Mesothelial cell of epicardium (in vitro differentiated cells): ENCODE results near the gene LYRM7. TPM values are rescaled to one million over a fixed set of nuclear protein-coding genes. Genes with fewer than 3 reads are reported as not detected.

Experiments used
- DNase-seq, 2 experiments: peaks; one replicate each; pipeline ENCODE4 v3.0.0; 2021; ENCODE audit warnings: low spot score in 2 of 2; ENCODE audit not compliant: unreplicated experiment in 2 of 2
- H3K27ac Mint-ChIP-seq: 2 replicates; pipeline ENCODE4 v1.8.0; 2021; ENCODE audit warnings: mixed read lengths
- H3K27me3 Mint-ChIP-seq: 2 replicates; pipeline ENCODE4 v1.8.0; 2021; ENCODE audit warnings: low read depth, mixed read lengths
- H3K36me3 Mint-ChIP-seq: 2 replicates; pipeline ENCODE4 v1.8.0; 2021; ENCODE audit warnings: mixed read lengths
- H3K4me1 Mint-ChIP-seq: 2 replicates; pipeline ENCODE4 v1.8.0; 2021; ENCODE audit warnings: mixed read lengths
- H3K4me3 Mint-ChIP-seq: 2 replicates; pipeline ENCODE4 v1.8.0; 2021; ENCODE audit warnings: mild to moderate bottlenecking, moderate library complexity, mixed read lengths
- H3K9me3 Mint-ChIP-seq: 2 replicates; pipeline ENCODE4 v1.8.0; 2021; ENCODE audit warnings: mixed read lengths
- total RNA-seq: library from RNA; stranded (reverse); gene quantifications from 3 replicates; pipeline ENCODE4 v1.2.1, GENCODE V29; 2021
- TF ChIP-seq, protein P1 (sequence below): fragments of 200-600 bp; sonication (generic); IDR thresholded peaks from one replicate; pipeline ENCODE4 v1.5.0; 2021; ENCODE audit warnings: antibody characterized with exemption; ENCODE audit not compliant: unreplicated experiment

Gene LYRM7
- total RNA-seq, 1 donor from 2014 or later = 8.6 TPM

DNA sequence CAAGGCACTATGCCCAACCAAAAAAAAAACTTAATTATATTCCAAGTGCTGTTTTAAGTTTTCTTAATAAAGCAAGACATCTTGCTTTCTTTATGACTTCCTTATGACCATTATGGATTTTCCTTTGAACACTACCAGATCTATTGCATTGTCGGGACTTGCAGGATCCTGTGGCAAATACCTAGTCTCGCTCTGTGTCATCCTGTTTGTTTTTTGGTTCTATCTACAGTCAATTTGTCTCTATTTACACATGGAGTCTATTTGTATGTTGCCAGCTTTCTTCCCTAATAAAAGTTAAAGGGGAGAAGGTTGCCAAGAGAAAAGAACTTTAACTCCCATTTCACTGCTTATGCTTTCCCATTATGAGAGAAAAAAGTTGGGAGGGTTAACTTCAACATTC, 10.6 kb upstream of the LYRM7 start:
- Mint-ChIP-seq H3K36me3 (peaks cover 38% of the 10 kb centered on the region), H3K4me1 (peaks cover 11% of the 10 kb centered on the region), H3K9me3 (no peaks in the 10 kb centered on the region), H3K27me3 (no peaks in the 10 kb centered on the region), H3K4me3 (no peak overlapping the region), H3K27ac (no peak overlapping the region)
- DNase-seq = no peak
- TF ChIP-seq, protein P1, sequence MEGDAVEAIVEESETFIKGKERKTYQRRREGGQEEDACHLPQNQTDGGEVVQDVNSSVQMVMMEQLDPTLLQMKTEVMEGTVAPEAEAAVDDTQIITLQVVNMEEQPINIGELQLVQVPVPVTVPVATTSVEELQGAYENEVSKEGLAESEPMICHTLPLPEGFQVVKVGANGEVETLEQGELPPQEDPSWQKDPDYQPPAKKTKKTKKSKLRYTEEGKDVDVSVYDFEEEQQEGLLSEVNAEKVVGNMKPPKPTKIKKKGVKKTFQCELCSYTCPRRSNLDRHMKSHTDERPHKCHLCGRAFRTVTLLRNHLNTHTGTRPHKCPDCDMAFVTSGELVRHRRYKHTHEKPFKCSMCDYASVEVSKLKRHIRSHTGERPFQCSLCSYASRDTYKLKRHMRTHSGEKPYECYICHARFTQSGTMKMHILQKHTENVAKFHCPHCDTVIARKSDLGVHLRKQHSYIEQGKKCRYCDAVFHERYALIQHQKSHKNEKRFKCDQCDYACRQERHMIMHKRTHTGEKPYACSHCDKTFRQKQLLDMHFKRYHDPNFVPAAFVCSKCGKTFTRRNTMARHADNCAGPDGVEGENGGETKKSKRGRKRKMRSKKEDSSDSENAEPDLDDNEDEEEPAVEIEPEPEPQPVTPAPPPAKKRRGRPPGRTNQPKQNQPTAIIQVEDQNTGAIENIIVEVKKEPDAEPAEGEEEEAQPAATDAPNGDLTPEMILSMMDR = no peak

DNA sequence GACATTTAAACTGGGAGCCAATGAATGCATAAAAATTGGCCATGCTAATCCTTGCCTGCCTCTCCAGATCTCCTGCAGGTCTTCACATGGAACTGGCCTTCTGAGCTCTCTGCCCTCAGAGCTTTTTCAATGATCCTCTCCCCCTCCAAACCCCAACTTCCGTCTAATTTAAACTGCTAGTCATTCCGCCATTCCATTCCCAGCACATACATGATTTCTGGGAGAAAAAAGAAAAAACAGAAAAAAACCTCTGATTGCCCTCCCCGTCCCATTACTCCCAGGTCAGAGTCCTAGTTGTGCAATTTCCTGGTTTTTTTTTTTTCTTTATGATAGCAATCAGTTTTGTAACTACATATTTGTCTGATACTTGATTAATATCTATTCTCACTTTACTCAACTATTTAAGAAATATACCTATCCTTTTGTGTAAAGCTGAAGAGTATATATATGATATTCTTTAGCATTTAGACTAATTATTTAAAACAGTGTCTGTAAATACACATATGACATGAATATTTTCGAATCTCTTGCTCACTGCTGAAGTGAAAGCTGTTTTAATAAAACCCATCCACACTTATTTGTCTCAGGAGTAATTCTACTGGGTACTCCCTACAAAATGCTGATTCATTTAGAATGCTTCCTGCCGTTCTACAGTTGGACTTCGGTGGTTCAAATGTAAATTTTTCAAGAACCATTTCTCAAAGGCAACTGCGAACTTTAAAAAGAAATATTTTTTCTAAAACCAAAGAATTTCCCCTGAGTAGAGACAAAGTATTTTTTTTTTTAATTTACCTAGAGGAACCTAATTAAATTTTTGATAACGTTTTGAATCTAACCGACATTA, 7.2 kb upstream of the LYRM7 start:
- Mint-ChIP-seq H3K27me3 (no peaks in the 10 kb centered on the region), H3K9me3 (no peaks in the 10 kb centered on the region), H3K36me3 (peaks cover 33% of the 10 kb centered on the region), H3K4me1 (peaks cover 20% of the 10 kb centered on the region), H3K27ac (peak overlapping the region; percentile 95), H3K4me3 (peak overlapping the region; percentile 82)
- no peak for DNase-seq
- TF ChIP-seq, protein P1 = no peak

DNA sequence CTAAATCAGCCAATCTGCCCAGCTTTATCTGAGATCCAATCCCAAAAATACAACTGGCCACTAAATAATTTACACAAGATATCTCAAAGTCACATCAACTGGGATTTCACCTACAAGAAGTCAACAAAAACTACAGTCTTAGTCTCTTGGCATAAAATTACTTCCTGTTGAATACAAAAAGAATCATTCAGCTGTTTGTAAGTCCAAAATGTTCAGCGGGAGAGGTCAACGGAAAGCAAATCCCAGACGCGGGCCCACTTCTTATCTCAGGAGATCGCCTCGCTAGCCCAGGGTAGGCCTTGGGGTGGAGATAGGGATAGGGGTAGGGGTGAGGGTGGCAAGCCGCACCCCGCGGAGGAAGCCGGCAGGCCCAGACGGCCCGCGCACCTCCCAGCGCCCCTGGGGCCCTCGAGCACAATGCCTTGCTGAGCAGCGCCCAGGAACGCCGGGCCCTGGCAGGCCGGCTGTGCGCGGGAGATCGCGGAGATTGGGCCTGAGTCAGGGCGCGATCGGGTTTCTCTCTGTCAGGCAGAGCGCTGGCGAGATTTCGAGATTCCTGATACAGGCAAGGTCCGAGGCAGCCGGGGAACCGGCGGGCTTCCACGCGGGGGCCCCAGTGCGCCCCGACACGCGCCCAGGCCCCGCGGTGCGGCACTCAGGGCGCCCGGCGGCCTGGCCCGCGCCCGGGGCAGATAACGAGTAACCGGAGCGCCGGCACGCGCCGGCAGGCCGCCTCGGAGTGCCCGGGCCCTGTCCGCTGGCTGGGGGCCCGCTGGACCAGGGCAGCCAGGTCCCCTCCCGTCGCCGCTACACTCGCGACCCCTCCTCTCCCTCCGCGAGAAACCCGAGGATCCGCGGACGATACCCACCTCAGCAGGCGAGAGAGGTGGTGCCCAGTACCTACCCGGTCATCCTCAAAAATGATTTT, 6.3 kb upstream of the LYRM7 start:
- peaks cover 23% of the 10 kb centered on the region for H3K36me3 Mint-ChIP-seq
- peak overlapping the region; percentile 97 for H3K4me3 Mint-ChIP-seq
- no peaks in the 10 kb centered on the region for H3K27me3 Mint-ChIP-seq
- DNase-seq = peak; percentile 49 to 79
- TF ChIP-seq, protein P1 = no peak
- H3K27ac Mint-ChIP-seq = peak overlapping the region; percentile 99
- H3K4me1 Mint-ChIP-seq = peaks cover 20% of the 10 kb centered on the region
- no peaks in the 10 kb centered on the region for H3K9me3 Mint-ChIP-seq

DNA sequence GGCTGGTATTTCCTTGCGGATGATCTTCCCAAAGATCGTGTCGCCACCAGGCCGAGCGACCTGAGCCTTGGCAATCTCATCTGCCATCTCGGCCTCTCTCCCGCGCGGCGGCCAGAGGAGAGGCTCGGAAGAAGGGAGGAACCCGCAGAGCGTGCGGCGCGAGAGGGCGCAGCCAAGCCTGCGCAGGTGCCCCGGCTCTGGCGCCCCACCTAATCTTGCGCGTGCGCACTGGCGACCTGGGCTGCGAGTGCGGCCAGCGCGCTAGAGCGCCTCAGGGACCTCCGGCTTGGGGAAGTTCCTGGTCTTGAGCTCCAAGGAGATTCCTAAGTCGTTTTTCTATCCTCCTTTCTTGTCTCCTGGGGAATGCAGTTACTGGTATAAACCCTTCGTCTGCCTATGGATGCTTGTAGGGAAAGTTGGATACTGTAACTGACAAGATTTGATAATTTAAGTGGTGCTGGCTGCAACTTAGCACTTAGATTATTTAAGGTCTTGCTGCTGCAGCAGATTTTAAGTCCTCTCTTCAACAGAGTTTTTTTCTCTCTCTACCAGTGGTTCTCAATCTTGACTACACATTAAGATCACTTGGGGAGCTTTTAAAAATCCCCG, 5.5 kb upstream of the LYRM7 start, which contains the start of gene HINT1:
Gene HINT1, minus strand, starts transcription at position 138 of the 609 bp plus-strand sequence. Its CDS starts 51 bp downstream, at position 87.
- TF ChIP-seq, protein P1 = no peak
- H3K27me3 Mint-ChIP-seq = no peaks in the 10 kb centered on the region
- H3K36me3 Mint-ChIP-seq = peaks cover 19% of the 10 kb centered on the region
- H3K27ac Mint-ChIP-seq = peak within 1 kb of the TSS; percentile 99
- peak within 1 kb of the TSS; percentile 97 for H3K4me3 Mint-ChIP-seq
- H3K9me3 Mint-ChIP-seq = no peaks in the 10 kb centered on the region
- H3K4me1 Mint-ChIP-seq = peaks cover 26% of the 10 kb centered on the region
- peak; percentile 90 to 96 for DNase-seq

DNA sequence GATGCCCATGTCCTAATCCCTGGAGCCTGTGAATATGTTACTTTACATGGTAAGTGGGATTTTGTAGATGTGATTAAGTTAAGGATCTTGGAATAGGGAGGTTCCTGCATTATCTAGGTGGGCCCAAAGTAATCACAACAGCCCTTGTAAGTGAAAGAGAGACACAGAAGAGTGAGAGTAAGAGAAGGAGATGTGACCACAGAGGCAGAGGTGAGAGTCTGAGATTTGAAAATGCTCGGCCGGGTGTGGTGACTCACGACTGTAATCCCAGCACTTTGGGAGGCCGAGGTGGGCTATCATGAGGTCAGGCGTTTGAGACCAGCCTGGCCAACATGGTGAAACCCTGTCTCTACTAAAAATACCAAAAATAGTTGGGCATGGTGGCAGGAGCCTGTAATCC, 3.1 kb upstream of the LYRM7 start:
- Mint-ChIP-seq H3K4me3 (no peak overlapping the region), H3K4me1 (peaks cover 39% of the 10 kb centered on the region), H3K27me3 (no peaks in the 10 kb centered on the region), H3K27ac (no peak overlapping the region), H3K9me3 (no peaks in the 10 kb centered on the region), H3K36me3 (peaks cover 3% of the 10 kb centered on the region)
- no peak for DNase-seq
- TF ChIP-seq, protein P1 = no peak
